Sciatic nerve (tissue), 2 donors: ENCODE data around the gene ABCB8. TPM values are rescaled to one million over a fixed set of nuclear protein-coding genes. Genes with fewer than 3 reads are reported as not detected.
"Not testable (repeated sequence)": the region's sequence is repeated elsewhere in the genome, so short reads cannot be mapped to it uniquely, and the experiment has no call there.

Source experiments
- ATAC-seq: fragments of 200-7000 bp; cut with Tn5 transposase; one replicate; pipeline ENCODE4 v1.9.1; 2020; ENCODE audit warnings: mild to moderate bottlenecking, moderate library complexity
- DNase-seq: peaks from one replicate; pipeline ENCODE4 v3.0.0-alpha.2; 2020; ENCODE audit warnings: low spot score
- intact Hi-C: fragments of 100-400 bp; cut with DNase I; formaldehyde crosslinking; loops from one replicate; pipeline ENCODE4 v1.14.2; 2022
- total RNA-seq: library from RNA; stranded (reverse); fragmentation: NEBNext Ultra II Directional; extraction: Animal tissue kit (Norgen Biotek cat#: 25700); gene quantifications from one replicate; pipeline ENCODE4 v1.2.1, GENCODE V29; 2021
- donor health status: DM: no; HTN: no; CAD: no.
- donor health status: DM: no; HTN: no; CAD: no.

ABCB8 gene
- total RNA-seq, 1 donor from 2014 or later, result 32.8 TPM

GRCh38 chr7:151026771-151027727 lies 1.2 kb upstream of the ABCB8 start:
- DNase-seq, ATAC-seq, intact Hi-C loops: not testable (repeated sequence)

GRCh38 chr7:151027728-151028130 lies 521 bp upstream of the ABCB8 start:
- intact Hi-C loops, DNase-seq, ATAC-seq: not testable (repeated sequence)

- ATAC-seq, result no peak
- intact Hi-C loops, result no loop called here
- DNase-seq, result no peak
Observed at GRCh38 chr7:151028948-151029501, 775 bp downstream of the ABCB8 start.

DNA sequence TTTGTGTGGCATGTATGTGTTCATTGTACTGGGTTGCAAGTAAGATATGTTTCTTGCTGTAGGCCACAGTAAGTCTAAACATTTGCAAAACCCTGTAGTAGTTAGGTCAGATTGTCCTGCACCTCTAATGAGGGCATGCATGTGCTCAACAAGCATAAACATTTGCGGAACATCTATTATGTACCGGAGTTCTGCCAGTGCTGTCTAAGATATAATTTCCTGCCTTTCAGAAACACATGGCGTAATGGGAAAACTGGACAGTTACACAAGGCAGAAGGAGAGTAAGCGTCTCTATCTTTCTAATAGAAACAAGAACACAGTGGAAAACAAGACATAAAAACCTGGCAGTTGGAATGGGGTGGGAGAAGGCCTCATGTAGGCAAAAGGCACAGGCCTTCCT lies 2.8 kb downstream of the ABCB8 start:
- DNase-seq (no peak), ATAC-seq (no peak)
- intact Hi-C loops, result no loop called here

GRCh38 chr7:151032936-151033863 lies 5.0 kb downstream of the ABCB8 start:
- DNase-seq (no peak), ATAC-seq (no peak)
- intact Hi-C loops, result no loop called here

- ATAC-seq, result no peak
- intact Hi-C loops, result no loop called here
- DNase-seq, result no peak
Observed at GRCh38 chr7:151033864-151034249, 5.6 kb downstream of the ABCB8 start.

DNA sequence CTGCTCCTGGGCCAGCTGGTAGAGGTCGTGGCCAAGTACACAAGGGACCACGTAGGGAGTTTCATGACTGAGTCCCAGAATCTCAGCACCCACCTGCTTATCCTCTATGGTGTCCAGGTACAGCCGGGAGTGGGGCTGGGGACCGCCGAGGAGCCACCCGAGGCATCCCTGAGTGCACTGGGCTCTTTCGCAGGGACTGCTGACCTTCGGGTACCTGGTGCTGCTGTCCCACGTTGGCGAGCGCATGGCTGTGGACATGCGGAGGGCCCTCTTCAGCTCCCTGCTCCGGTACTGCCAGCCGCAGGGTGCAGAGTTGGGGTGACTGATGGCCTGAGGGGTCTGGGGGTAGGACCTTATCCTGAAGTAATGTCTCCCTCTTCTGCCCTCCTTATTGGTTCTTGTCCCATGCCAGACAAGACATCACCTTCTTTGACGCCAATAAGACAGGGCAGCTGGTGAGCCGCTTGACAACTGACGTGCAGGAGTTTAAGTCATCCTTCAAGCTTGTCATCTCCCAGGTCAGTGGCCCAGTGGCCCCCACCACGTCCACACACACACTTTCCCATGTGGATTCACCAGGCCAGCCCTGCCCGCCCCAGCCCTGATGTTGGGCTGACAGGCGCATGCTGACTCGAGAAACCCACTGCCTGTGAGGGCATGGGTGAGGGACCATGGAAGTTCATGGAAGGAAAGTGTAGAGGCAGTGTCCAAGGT lies 6.2 kb downstream of the ABCB8 start:
- ATAC-seq, result no peak
- intact Hi-C loops, result no loop called here

GRCh38 chr7:151035026-151035717 lies 6.9 kb downstream of the ABCB8 start:
- DNase-seq (no peak), ATAC-seq (no peak)
- intact Hi-C loops, result no loop called here

More for the DNA sequence above, 6.2 kb downstream of the ABCB8 start:
- no peak for DNase-seq

GRCh38 chr7:151035902-151036301 lies 7.7 kb downstream of the ABCB8 start:
- ATAC-seq, result no peak
- no peak for DNase-seq
- intact Hi-C loops, result no loop called here

- peak; percentile 63 for ATAC-seq
- DNase-seq, result peak; percentile 80
- intact Hi-C loops, result no loop called here
Observed at GRCh38 chr7:151038951-151039849, 10.9 kb downstream of the ABCB8 start.

- ATAC-seq, result peak; percentile 14
- intact Hi-C loops, result loop anchor here (10.0 kb wide), 1 partner anchor 75 kb away; no protein-coding TSS in a partner anchor
- DNase-seq, result no peak
Observed at GRCh38 chr7:151039850-151040548, 11.7 kb downstream of the ABCB8 start.

DNA sequence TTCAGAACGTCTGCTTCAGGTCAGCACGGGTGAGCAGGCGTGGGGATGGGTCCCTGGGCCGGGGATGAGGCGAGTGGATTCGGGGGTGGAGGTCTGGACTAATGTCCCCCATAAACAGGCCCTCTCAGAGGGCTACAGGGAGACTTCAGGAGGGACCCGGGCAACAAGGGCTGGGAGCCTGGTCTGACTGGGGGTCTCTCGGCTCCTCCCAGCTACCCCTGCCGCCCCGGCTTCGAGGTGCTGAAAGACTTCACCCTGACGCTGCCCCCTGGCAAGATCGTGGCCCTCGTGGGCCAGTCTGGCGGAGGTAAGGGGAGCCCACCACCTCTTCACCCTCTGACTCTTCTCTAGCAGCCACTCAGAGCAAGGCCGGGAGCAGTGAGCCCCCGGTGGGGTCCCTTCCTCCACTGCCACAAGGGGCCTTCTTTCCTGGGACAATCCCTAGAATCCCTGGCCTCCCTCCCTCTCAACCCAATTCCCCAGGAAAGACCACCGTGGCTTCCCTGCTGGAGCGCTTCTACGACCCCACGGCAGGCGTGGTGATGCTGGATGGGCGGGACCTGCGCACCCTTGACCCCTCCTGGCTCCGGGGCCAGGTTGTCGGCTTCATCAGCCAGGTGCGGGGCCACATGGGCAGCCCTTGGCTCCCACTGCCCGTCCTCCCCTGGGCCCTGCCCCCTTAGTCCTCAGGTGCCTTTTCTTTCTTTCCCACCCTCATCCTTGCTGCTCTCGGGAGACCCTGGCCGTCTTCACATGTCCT lies 12.5 kb downstream of the ABCB8 start:
- ATAC-seq (no peak), DNase-seq (no peak)
- intact Hi-C loops, result loop anchor here (10.0 kb wide), 1 partner anchor 74 kb away; no protein-coding TSS in a partner anchor

- intact Hi-C loops, result loop anchor here (10.0 kb wide), 1 partner anchor 71 kb away; no protein-coding TSS in a partner anchor
- not testable (repeated sequence) for DNase-seq, ATAC-seq
Observed at GRCh38 chr7:151043449-151043848, 15.2 kb downstream of the ABCB8 start.

- no peak for ATAC-seq
- DNase-seq, result no peak
- intact Hi-C loops, result loop anchor here (10.0 kb wide), 1 partner anchor 71 kb away; no protein-coding TSS in a partner anchor
Observed at GRCh38 chr7:151043959-151044358, 15.7 kb downstream of the ABCB8 start.

- intact Hi-C loops, result loop anchor here (10.0 kb wide), 1 partner anchor 70 kb away; no protein-coding TSS in a partner anchor
Observed at GRCh38 chr7:151045262-151045661, 17.0 kb downstream of the ABCB8 start.

More at GRCh38 chr7:151045262-151045661, 17.0 kb downstream of the ABCB8 start:
- no peak for DNase-seq
- no peak for ATAC-seq
